HL-60 (cell line): ENCODE results near the gene COBL.

Experiments
- DNase-seq, 2 experiments: peaks; one replicate each; pipeline ENCODE4 v3.0.0-alpha.2; 2010 to 2020; ENCODE audit warnings: low read depth in 1 of 2, low spot score in 1 of 2
- H3K27ac ChIP-seq: fragments of 250-450 bp; sonication (Bioruptor Pico); replicated peaks from 2 replicates; pipeline ENCODE4 v1.5.1; 2020; ENCODE audit warnings: mild to moderate bottlenecking, moderate library complexity
- H3K27me3 ChIP-seq: fragments of 250-450 bp; sonication (Bioruptor Pico); 2 replicates; pipeline ENCODE4 v1.5.1; 2021; ENCODE audit warnings: mild to moderate bottlenecking, moderate library complexity; ENCODE audit not compliant: insufficient read depth, poor library complexity, severe bottlenecking
- H3K4me3 ChIP-seq: replicated peaks from 2 replicates; pipeline ENCODE4 v1.5.1; 2011; ENCODE audit warnings: mild to moderate bottlenecking, control low read depth, low read length; ENCODE audit not compliant: insufficient read depth
- GABPA ChIP-seq: IDR thresholded peaks from 2 replicates; pipeline ENCODE4 v1.6.1; 2012; ENCODE audit warnings: low read depth
- POLR2AphosphoS5 ChIP-seq: IDR thresholded peaks from 2 replicates; pipeline ENCODE4 v1.6.1; 2012; ENCODE audit warnings: low read depth
- SPI1 ChIP-seq: IDR thresholded peaks from 2 replicates; pipeline ENCODE4 v1.6.1; 2012; ENCODE audit warnings: low read depth, mild to moderate bottlenecking, borderline replicate concordance
- TF ChIP-seq, protein P1 (sequence below): IDR thresholded peaks from one replicate; pipeline ENCODE4 v1.5.1; 2011; ENCODE audit warnings: low read length, control low read depth, inconsistent platforms; ENCODE audit not compliant: insufficient read depth
- TF ChIP-seq, protein P2 (sequence below): IDR thresholded peaks from 2 replicates; pipeline ENCODE4 v1.6.1; 2012; ENCODE audit warnings: low read depth; ENCODE audit not compliant: insufficient replicate concordance

COBL gene

DNA sequence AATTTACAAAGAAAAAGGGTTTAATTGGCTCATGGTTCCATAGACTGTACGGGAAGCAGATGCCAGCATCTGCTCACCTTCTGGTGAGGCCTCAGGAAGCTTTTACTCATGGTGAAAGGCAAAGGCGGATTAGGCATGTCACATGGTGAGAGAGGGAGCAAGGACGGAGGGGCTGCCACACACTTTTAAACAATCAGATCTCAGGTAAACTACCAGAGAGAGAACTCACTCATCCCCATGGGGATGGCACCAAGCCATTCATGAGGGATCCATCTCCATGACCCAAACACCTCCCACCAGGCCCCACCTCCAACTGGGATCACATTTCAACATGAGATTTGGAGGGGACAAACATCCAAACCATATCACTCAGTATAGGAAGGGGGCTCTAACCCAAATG, 183.9 kb downstream of the COBL start:
- no peak for DNase-seq
- no peak overlapping the region for H3K4me3 ChIP-seq
- no peak overlapping the region for H3K27ac ChIP-seq
- TF ChIP-seq, protein P1, sequence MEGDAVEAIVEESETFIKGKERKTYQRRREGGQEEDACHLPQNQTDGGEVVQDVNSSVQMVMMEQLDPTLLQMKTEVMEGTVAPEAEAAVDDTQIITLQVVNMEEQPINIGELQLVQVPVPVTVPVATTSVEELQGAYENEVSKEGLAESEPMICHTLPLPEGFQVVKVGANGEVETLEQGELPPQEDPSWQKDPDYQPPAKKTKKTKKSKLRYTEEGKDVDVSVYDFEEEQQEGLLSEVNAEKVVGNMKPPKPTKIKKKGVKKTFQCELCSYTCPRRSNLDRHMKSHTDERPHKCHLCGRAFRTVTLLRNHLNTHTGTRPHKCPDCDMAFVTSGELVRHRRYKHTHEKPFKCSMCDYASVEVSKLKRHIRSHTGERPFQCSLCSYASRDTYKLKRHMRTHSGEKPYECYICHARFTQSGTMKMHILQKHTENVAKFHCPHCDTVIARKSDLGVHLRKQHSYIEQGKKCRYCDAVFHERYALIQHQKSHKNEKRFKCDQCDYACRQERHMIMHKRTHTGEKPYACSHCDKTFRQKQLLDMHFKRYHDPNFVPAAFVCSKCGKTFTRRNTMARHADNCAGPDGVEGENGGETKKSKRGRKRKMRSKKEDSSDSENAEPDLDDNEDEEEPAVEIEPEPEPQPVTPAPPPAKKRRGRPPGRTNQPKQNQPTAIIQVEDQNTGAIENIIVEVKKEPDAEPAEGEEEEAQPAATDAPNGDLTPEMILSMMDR = no peak
- TF ChIP-seq SPI1 (no peak), GABPA (no peak), POLR2AphosphoS5 (no peak)
- TF ChIP-seq, protein P2, sequence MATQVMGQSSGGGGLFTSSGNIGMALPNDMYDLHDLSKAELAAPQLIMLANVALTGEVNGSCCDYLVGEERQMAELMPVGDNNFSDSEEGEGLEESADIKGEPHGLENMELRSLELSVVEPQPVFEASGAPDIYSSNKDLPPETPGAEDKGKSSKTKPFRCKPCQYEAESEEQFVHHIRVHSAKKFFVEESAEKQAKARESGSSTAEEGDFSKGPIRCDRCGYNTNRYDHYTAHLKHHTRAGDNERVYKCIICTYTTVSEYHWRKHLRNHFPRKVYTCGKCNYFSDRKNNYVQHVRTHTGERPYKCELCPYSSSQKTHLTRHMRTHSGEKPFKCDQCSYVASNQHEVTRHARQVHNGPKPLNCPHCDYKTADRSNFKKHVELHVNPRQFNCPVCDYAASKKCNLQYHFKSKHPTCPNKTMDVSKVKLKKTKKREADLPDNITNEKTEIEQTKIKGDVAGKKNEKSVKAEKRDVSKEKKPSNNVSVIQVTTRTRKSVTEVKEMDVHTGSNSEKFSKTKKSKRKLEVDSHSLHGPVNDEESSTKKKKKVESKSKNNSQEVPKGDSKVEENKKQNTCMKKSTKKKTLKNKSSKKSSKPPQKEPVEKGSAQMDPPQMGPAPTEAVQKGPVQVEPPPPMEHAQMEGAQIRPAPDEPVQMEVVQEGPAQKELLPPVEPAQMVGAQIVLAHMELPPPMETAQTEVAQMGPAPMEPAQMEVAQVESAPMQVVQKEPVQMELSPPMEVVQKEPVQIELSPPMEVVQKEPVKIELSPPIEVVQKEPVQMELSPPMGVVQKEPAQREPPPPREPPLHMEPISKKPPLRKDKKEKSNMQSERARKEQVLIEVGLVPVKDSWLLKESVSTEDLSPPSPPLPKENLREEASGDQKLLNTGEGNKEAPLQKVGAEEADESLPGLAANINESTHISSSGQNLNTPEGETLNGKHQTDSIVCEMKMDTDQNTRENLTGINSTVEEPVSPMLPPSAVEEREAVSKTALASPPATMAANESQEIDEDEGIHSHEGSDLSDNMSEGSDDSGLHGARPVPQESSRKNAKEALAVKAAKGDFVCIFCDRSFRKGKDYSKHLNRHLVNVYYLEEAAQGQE = no peak
- H3K27me3 ChIP-seq = no peaks in the 10 kb centered on the region

DNA sequence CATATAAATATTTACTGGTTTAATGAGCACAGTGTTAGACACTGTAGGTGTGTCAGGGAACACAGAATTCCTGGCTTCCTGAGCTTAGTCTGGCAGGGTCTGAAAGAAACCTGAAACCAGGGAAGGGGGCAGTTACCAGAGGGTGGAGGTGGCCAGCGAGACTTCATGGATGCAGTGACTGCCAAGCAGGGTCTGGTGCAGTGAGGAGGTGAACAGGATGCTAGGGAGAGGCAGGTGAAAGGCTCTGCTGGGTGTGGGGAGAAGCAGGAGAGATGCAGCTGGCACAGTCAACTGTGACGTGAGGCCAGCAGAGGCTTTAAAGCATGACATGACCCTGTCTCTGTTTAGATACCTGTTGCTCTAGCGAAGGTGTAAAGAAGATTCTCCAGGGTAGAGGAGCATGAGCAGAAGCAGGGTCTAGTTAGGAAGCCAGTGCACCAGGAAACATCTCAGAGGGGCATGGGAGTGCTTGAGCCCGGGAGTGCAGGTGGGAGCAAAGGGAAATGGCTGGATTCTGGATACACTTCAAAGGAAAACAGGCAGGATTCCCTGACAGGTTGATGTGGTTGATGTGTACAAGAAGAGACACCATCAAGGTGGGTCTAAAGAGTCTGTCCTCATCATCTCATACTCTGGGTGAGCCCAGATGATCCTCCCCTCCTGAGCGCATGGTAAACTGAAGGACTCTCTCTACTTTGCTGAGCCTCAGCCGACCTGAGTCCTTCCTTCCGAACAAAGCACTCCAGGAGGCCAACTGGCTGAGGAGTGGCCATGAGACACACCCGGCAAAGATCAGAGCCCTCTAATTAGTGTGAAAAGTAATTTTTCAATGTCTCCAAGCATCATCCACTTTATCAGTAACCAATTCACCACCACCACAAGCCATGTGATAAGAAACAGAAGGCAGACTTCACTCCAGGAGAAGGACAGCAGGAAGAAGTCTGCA, 186.8 kb downstream of the COBL start:
- no peak for TF ChIP-seq POLR2AphosphoS5
- TF ChIP-seq, protein P2 = no peak
- no peak for TF ChIP-seq GABPA
- TF ChIP-seq, protein P1 = no peak
- no peak for TF ChIP-seq SPI1
- Histone ChIP-seq H3K27me3 (no peaks in the 10 kb centered on the region), H3K27ac (no peak overlapping the region), H3K4me3 (no peak overlapping the region)
- DNase-seq = no peak

DNA sequence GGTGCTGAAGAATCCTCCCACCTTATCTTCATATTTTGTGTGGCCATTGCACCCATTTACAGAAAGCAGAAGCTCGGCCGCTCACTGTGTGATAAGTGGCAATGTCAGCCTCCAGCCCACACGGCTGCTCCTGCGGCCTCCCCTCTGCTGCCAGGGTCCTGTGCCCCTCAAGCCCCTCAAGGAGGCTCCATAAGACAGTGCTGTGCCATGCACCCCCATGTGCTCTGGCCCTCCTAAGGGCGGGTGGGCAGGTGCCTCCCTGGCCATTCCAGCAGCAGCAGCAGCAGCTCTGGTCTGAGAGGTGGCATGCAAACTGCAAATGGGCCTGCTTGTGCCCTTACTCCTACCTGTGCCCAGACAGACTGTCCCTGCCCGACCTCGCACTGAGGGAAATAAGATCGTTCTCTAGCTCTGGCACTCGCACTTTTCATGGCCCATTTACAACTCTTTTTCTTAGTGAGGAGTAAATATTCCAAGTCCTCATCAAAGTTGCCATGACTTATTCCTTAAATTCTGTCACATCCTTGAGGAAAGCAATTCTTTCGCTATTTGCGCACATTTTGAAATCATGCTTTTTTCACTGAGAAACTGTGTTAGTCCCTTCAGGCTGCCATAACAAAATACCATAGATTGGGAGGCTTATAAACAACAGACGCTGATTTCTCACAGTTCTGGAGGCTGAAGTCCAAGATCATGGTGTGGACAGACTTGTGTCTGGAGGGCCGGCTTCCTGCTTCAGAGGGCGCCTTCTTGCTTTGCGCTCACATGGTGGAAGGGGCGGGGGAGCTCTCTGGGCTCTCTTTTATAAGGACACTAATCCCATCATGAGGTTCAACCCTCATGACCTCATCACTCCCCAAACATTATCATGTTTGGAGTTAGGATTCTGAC, 187.8 kb downstream of the COBL start:
- H3K4me3 ChIP-seq = no peak overlapping the region
- no peak overlapping the region for H3K27ac ChIP-seq
- no peak for DNase-seq
- TF ChIP-seq SPI1 (no peak), GABPA (no peak), POLR2AphosphoS5 (no peak)
- TF ChIP-seq, protein P1 = no peak
- TF ChIP-seq, protein P2 = no peak
- no peaks in the 10 kb centered on the region for H3K27me3 ChIP-seq
